LoVo (cell line): Measurements from ENCODE around the gene OR10J4.
"Not testable (repeated sequence)": the region's sequence is repeated elsewhere in the genome, so short reads cannot be mapped to it uniquely, and the experiment has no call there.

ENCODE experiments used
- DNase-seq: peaks from one replicate; pipeline ENCODE4 v3.0.0-alpha.2; 2016; ENCODE audit warnings: low spot score

OR10J4 gene

DNA sequence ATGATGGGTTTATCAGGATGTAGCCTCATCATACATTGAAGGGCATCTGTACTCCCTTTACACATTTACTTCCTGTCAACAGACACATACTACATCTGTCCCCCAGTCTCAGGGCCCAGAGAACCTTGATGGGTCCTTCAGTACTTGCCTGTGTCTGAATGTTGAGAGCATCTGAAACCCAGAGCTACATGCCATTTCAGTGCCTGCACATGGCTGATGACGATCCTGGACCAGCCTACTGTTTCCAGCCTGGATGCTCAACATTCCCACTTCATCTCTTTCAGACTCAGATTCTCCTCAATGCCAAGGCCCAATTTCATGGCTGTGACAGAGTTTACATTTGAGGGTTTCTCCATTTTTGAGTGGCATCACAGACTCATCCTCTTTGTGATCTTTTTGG, at the start of gene OR10J4:
Gene OR10J4 (plus strand): TSS at position 301 of the 400 bp plus-strand sequence.
- no peak for DNase-seq

DNA sequence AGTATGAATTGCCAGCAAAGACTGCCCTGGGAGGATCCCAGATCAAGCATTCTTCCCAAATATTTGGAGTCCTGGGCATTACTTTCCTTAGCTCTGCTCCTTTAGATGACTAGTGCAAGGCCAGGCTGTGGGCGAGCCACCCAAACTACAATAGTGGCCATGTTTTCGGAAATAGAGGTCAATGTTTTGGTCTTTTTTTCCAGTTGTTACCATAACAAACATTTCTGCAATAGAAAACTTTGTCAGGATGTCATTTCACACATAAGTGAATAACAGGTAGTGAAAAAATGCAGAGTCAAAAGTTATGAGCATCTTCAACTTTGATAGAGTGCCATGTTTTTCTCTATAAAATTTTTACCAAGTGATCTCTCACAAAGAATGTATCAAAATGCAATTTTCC, 25.2 kb upstream of the OR10J4 start:
- no peak for DNase-seq

DNA sequence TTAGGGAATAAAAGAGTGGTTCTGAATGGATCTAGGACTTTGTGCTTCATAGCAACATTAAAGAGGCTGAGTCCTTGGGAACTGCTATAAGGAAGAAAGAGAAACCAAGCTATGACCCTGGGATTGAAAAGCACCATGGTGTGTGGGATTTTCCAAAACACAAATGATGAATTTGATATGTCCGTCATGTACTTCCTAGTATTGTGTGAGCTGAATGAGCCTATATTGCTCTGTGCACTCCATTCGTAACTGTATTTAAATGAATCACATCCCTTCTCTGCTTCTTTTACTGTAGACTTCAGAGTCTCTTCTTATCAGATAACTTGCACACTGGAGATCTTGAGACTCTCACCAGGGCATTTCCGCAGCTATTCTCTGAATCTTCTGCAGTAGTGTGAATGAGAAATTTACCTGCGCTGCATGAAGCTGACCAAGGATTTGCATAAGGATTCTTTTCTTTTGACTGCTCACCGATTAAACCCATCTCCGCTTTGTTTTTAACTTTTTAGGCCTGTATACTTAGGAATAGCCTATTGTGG, 23.1 kb upstream of the OR10J4 start:
- DNase-seq = no peak

DNA sequence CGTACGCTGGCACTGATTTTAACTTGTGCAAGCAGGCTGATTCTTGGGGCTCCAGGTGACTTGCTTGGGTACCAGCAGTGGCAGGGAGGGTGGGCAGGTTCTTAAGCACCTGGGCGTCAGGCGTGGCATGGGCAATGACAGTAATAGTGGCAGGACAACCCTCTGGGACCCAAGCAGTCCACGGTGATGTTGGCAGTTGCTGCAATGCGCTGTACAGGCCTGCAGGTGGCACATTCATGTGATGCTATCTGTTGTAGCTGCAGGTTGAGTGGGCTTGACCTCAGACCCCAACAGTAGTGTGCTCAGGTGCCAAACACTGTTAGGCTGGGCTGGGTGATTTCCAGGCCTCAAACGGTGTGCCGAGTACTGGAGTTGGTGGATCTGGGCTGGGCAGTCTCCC, 10.2 kb upstream of the OR10J4 start:
- no peak for DNase-seq

DNA sequence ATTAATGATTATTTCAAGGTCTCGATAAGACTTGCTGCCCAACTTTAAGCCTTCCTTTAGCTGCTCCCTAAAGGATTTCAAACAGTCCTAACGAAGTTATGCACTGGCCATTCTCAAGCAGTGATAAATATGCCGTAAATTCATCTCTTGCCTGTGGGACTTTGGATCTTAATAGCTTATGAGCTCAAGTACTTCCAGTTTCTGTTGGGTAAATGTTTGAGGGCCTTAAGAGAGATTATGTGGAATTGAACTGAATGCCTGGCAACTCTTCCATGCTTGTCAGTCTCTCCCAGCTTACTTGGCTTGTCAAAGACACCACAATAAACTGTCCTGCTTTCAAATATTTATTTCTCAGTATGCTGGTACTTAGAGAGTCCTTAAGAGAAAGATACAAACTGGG, 3.5 kb upstream of the OR10J4 start:
- no peak for DNase-seq

DNA sequence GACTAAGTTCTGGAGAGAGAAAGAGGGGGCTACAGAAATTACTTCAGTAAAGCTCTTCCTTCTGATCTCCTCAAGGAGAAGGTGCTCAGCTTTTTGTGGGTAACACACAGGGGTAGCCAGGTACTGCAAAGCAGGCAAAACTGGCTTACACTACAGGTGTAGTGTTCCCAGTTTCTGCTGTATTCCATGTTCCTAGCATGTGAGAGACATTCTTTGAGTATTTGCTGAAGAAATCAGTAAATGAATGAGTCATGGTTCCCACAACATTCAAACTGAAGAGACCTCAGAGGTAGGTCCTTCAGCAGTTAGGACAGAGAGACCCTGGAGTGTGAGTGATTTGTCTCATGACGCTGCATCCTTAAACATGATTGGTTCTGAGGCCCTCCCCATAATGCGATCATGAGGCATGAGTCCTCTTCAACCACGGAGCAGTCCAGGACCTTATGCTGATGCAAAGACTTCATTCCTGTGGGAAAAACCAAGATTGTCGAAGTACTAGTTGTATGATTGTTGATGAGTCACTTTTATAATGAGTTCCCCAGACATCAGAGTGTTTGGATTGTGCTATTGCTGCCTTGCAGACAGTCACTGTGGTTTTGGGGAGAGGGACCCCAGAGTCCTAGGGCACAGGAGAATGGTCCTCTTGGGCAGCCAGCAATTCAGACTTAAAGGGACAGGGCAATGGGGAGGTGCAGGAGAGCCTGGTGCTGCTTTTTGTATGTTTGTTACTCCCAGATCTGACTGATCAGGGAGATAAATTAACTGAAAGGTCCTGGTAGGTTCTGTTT, 2.7 kb upstream of the OR10J4 start:
- peak; percentile 8 for DNase-seq

DNA sequence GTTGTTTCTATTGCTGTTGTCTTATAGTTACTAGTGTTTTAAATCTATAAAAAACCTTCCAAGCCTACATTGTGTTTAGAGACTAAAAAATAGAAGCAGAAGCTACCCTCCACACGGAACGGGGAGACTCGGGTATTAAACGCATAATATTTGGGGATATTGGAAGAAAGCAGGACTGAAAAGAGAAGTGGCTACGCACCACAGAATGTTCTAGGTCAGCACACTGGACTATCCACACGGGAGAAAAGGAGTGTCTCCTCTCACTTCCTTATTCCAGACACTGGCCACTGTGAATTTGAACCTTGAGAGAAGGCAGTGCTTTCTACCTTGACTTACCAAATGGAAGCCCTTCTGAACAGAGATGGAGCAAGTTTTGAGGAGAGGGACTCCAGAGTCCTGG, 1.0 kb upstream of the OR10J4 start:
- DNase-seq = no peak

DNA sequence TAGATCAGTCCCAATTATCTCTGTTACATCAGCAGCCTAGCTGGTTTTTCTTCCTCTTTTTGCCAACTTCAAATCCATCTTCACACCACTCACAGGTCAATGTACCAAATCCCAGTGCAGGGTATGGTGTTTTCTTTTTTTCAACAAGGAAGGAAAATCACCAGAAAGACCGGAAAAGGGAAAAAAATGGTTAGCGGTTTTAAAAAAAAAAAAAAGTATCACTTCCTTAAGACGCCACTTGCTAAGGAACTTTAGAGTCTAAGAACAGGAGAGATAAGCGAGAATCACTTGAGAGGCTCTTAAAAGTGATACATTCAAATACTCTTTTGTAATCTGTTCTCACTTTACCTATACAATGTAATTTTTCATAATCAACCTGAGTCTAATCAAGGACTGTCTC, 4.5 kb downstream of the OR10J4 start:
- no peak for DNase-seq

DNA sequence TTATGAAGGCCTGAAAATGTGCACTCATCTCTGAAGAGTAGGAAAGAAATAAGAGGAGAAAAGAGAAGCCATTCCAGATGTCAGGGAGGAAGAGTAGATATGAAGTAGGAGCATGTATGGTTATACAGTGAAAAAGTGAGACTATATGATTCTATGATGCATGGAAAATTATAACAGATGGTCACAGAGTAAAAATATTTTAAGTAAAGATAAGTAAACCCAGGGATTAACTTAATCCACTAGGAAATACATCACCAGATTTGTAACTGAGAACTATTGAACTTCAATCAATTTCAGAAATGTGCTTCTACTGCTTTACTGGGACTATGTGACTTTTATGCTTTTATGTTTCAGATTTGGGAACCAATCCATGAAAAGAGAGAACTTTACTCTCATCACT, 7.4 kb downstream of the OR10J4 start, which contains the start of gene OR10J1:
Gene OR10J1 (plus strand): TSS at position 301 of the 400 bp plus-strand sequence. CDS start 70 bp downstream, at position 371.
- no peak for DNase-seq

DNA sequence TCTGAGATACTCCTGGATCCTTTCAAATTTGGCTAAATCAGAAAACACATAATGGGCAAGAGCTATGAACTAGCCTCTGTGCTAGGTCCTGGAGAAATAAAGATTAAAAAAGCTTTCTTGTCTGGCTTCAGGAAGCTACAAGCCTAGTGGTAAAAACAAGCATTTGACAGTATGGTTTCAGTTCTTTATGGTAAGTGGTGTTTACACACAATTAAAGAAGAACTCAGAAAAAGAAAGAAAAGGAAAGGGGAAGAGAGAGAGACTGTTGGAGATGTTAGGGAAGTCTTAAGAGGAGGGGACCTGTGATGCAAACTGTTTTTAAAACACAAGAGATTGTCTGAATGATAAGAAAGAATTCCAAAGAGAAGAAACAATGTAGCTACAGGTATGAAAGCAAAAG, 9.4 kb downstream of the OR10J4 start:
- no peak for DNase-seq

DNA sequence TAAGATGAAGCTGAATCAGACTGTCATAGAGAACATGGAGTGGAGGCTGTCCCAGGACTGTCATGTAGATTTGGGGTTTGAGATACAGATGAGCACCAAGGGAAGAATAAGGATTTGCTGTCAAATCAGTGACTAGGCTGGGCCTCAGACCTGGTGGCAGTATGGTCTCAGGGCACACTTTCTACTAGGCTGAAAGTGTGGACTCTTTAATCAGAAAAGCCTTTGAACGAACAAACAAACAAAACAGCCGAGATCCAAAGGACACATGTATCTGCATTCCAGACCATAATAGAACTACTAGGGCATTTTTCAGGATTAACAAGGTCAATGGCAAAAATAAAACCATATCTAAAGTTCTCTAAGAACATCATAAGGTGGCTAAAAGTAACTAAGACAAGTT, 10.4 kb downstream of the OR10J4 start:
- DNase-seq = no peak

DNA sequence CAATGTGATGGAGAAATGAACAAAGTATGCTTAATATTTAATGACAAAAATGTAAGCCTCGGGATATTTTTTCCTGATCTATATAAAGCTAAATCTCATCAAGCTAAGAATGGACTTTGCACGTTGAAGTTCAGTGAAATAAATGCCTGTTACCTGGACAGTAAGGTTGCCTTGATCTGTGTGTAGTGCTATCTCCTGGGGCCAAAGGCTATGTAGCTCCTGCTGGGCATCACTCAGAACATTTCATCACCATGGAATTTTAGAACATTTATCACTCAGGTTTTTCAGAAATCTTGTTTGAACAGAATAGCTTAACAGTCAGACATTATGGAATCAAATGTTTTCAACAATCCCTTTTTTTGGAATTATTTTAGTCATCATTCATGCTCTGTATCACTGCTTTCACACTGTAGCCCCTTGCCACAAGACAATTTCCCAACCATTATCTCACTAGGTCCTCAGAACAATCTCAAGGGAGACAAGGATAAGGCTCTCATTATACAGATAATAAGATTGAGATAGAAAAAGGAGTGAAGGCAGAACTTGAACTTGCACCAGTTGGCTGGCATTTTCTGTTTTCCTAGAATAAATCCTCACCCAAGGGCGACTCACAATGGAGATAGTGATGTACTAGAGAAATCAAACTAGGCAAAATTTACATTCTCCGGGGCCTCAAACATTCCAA, 11.2 kb downstream of the OR10J4 start:
- no peak for DNase-seq

DNA sequence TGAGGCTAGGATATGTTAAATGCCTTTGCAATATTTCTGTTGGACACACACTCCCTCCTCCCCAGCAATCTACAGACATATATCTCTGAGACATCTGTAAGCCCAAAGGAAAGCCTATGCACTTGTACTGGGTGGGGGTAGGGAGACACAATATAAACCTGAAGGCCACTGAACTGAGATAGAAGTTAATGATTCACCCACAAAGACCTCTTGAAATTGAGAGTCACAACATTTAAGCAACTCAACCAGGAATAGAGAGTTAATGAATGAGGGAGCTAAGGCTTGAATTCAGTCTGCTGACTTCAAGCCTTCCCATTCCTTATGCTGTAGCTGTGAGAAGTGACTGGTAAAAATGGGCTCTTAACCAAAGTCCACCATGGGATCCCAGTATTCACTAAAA, 12.5 kb downstream of the OR10J4 start:
- no peak for DNase-seq

DNA sequence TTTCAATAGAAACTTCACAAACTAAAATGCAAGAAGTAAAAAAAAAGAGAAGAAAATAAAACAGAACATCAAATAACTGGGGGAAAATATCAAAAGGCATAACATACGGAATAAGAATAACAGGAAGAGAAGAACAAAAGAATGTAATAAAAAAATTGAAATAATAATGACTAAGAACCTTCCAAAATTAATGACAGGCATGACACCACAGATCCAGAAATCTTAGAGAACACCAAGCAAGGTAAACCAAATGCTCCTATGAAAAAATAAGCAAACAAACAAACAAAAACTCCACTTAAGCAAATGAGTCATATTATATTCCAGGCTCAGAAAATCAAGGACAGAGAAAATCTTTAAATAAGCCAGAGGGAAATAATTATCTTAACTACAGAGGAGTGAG, 16.2 kb downstream of the OR10J4 start:
- no peak for DNase-seq

DNA sequence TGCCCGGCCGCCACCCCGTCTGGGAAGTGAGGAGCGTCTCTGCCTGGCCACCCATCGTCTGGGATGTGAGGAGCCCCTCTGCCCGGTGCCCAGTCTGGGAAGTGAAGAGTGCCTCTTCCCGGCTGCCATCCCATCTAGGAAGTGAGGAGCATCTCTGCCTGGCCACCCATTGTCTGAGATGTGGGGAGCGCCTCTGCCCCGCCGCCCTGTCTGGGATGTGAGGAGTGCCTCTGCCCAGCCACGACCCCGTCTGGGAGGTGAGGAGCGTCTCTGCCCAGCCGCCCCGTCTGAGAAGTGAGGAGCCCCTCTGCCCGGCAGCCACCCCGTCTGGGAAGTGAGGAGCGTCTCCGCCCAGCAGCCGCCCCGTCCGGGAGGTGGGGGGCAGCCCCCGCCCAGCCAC, 17.6 kb downstream of the OR10J4 start:
- DNase-seq = not testable (repeated sequence)

DNA sequence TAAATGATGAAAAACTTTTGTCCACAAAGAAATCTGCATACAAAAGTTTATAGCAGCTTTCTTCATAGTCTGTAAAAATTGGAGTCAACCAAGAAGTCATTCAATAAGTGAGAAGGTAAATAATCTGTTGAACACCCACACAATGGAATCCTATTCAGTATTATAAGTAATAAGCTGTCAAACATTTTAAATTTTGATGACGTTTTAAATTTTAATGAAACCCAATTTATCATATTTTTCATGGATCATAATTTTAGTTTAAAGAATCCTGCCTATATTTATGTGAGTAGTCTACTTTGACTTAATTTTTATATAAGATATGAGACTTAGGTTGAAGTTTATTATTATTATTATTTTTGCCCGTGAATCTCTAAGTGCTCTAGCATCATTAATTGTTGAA, 27.5 kb downstream of the OR10J4 start:
- no peak for DNase-seq

DNA sequence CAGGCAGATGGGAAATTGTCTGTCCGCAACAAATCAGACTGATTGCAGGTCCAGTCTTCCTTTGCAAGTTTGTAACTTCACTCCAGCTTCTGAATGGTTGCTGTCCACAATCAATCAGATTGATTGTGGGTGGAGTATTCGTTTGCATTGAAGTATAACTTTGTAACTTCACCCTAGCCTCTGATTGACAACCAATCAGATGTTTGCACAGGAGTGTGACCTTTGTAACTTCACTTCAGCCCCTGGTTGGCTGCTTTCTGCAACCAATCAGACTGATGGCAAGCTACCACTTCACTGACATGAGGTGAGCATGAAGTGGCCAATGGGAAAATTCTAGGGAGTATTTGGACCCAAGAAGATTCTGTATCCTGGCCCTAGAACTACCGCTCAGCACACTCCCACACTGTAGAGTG, 33.2 kb downstream of the OR10J4 start:
- DNase-seq = no peak

DNA sequence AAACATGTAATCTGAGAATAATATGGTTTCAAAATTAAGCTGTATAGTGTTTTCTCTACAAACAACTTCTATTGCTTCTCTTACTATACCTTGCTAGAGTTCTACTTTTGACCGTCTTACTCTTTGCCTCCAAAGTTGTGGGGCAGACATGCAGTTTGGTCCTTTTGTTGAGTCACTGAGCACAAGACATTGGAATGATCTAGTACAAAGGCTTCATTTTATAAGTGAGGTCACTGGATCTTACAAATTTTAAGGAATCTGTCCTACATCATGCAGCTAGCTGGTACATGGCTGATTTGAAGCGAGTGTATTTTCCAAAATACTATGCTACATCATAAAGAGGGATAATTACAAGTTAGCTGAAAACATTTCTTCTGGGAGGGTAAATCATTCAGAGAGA, 36.3 kb downstream of the OR10J4 start:
- no peak for DNase-seq

DNA sequence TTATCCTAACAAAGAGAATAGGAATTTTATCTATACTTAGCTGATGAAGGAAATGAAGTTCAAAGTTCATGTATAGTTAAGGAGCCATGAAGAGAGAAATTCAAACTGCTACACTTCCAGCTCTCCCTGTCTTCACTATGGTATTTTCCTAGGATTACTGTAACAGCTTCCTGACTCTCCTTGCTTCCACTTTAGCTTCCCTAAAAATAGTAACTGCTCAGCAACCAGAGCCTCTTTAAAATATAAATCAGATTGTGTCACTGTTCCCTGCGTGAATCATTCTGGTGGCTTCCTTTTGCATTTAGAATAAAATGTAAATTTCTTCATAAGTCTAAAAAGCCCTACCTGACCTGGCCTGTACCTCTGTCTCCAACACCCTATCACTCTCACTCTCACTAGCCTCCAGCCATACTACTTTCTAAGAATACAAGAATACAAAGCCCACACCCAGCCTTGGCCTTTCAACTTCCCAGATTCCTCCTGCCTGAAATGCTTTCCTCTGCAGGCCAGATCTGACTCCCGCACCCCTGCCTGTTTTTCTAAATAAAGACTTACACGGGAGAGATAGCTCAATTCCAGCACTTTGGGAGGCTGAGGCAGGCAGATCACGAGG, 38.0 kb downstream of the OR10J4 start:
- no peak for DNase-seq

DNA sequence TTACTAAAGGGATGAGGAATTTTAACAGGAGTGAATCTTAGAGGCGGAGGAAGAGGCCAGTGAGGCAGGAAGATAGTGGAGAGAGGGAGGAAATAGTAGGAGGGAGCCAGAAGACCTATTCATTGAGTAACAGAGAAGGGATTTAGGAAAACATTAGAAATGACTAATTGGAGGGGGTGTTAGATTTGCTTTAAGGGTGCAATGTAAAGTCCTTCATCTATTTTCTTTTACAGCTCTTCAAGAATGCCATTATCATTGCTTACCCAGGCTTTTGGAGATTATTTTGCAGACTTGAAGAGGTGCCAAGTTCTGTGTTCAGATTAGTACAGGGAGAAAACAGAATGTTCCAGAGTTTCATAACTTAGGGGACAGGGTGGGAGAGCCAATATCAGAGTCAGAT, 41.3 kb downstream of the OR10J4 start:
- DNase-seq = no peak

DNA sequence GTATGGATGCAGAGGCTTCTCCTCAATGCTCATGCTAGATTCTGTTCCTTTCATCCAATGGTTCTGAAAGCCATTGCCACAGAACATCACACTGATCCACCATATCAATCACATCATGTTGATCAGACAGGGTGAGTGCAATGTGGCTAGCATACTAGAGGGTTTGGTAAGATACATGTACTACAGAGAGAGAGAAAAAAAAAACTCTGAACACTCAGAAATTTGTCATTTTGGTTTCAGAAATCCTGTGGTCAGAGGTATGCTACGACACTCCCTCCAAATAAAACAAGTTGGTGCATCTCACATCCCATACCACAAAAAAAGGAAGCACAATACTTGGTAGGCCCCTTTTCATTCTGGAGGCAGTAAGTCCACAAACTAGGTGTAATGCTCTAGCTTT, 42.9 kb downstream of the OR10J4 start:
- DNase-seq = no peak
